MV-4-11 (cell line): ENCODE data around the gene SLC14A1.
A peak's percentile ranks its signal among the peaks of the same experiment; 100 is the strongest.
"Not testable (repeated sequence)": the region's sequence is repeated elsewhere in the genome, so short reads cannot be mapped to it uniquely, and the experiment has no call there.

ENCODE experiments used
- DNase-seq: peaks from one replicate; lab custom pipeline; 2025; lab: John Stamatoyannopoulos, UW

Gene SLC14A1

DNA sequence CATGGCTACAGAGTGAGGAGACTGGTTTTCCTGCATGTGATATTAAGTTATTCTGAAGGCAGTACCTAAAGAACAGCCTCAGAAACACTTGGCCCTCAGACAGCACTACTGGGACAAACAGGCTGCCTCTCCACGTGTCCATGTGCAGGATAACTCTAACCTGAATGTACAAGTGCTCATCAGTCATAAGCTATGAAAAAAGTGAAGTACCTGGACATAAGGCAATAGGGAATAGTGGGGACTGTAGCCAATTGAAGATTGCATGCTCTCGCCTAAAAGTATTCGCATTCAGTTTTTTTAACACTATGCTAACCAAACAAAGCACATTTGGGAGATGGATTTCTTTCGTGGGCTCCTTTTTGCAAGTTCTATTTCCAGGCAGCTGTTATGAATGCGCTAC, 33.0 kb downstream of the SLC14A1 start:
- no peak for DNase-seq

GRCh38 chr18:45757644-45758043, 33.7 kb downstream of the SLC14A1 start:
- DNase-seq = not testable (repeated sequence)

- DNase-seq = no peak
These were observed 36.6 kb downstream of the SLC14A1 start for GRCh38 chr18:45760462-45761036.

GRCh38 chr18:45761512-45762114, 37.6 kb downstream of the SLC14A1 start:
- DNase-seq = peak; percentile 57

GRCh38 chr18:45764000-45764686, 40.2 kb downstream of the SLC14A1 start:
- no peak for DNase-seq

DNA sequence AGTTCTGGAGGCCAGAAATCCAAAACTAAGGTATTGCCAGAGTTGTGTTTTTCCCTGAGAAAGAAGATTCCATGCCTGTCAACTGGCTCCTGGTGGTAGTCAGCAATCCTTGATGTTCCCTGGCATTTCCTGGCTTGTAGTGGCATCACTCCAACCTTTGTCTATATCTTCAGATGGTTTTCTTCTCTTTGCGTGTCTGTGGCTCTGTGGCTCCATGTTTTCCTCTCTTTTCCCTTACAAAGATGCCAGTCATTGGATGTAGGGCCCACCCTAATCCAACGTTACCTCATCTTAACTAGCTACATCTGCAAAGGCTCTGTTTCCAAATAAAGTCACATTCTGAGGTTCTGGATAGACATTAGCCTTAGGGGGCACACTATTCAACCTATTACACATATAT, 41.8 kb downstream of the SLC14A1 start:
- DNase-seq = no peak

DNA sequence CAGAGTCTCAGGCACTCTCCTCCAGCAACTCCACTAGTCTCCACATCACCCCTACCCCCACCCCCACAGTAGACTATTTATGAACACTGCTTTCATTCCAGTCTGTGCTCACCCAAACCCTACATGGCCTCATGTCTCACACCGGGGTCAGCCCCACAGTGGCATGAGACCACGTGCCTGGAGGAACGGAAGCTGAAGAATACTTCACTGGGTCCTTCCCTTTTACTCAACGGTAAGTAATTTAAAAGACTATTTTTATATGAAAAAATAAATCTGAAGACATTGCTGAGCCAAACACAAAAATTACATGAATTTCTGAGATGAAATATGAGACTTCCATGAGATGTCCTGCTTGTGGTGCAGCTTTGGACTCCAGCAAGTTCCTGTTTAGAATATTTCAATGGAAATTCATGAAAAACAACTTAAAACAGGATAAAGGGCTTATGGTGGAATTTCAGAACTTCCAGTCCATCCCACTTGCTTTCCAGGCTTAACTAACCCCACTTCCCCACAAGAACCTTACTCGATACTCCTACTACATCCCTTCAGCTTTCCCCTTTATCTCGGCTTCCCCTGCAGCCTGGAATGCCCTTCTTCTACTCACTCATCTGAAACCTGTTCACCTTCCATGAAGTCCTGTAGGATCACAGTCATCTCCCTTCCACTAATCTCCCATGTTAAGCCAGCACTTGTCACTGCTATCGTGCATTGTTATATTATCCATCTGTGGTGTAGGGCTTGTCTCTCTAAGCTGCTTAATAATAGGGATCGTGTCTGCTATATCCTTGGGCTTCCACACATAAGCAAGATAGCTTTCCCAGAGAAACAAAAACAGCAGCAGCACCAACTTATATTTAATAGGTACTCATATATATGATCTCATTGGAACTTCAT, 47.9 kb downstream of the SLC14A1 start:
- no peak for DNase-seq

GRCh38 chr18:45774065-45774521, 50.1 kb downstream of the SLC14A1 start:
- no peak for DNase-seq

DNA sequence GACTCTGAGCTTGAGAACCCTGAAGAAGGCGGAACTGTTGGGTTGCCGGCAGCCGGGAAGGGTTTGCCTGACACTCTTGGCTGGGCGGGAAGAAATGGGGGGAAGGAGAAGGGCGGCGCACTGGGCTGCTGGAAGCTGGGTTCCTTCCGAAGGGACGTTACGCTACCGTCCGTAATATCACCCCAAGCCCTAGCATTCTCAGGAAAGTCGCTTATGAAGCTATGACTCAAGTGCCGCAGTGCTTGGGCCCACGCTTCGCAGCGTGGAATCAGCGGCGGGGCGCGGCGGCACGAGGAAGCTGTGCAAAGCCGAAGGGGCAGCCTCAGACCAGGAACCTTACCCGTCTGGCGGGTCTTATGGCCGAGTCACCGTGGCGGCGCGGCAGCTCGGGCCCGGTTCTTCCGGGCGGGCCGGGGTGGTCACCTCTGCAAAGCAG, 51.3 kb downstream of the SLC14A1 start:
- peak; percentile 76 for DNase-seq

DNA sequence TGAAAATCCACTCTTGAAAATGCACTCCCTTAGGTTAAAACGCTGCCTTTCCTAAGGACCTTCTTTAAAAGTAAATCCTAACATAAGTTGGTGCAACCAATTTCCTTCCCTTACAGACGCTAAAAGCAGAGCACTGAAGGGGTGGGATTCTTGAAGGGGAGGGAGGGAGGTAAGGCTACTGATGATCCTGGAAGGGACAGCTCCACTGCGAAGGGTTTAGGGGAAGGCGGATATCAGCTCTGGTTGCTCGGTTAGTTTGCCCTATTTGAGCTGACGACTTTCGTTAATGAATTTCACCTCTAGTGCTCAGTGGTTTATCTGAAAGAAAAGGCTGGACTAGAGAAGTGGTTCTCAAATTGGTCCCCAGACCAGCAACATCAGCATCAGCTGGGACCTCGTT, 51.8 kb downstream of the SLC14A1 start:
- DNase-seq = no peak

DNA sequence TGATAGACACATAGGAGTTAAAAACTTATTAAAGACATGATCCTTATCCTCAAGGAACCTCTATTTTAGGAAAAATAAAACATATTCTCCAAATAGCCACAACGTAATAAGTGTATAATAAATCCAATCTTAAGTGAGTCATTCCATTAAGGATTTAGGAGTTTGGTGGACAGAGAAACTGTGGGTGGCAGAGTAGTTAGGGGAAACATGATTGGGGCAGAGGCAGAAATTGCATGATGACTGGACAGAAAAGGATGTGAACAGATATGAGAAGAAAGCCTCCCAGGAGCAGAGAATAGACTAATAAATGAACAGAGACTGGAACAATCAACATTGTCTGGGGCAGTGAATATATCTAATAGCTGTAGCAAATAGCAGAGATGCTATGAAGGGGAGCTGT, 53.4 kb downstream of the SLC14A1 start:
- DNase-seq = no peak

DNA sequence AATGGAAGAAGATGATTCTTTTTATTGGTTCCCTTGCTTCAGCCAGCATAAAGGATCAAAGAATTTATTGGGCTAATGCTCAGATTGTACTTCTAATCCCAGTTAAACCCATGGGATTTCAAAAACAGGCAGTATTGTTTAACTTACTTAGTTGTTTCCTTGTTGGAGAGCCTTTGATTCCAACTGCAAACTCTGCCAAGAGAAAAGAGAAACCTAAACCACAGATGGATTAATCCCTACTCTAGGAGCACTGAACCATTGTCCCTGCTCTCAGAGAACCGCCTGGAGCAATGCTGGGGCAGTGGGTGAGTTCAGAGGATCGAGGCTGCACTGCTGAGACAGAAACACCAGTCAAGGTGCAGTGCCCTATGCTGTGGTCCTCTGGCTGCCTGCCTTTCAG, 56.6 kb downstream of the SLC14A1 start:
- no peak for DNase-seq

DNA sequence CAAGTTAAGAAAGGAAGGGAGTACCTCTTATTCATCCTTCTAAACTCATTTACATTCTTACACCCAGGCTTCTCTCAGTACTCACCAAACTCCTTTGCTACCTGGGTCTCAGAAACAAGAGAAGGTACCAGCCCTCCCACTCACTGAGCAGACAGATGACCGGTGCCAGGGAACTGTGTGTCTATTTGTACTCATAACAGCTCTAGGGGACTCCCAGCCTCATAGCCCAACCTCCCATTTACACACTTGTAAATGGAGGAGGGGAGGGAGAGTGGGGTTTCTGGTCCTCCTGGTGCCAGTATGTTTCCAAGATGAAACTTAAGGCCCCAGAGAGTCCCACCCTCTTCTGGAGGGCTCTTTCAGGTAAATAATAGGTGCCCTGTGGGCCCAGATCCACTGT, 58.7 kb downstream of the SLC14A1 start:
- DNase-seq = no peak

GRCh38 chr18:45783097-45784075, 59.4 kb downstream of the SLC14A1 start:
- no peak for DNase-seq

- DNase-seq = no peak
These were observed 61.2 kb downstream of the SLC14A1 start for GRCh38 chr18:45785134-45785533.

DNA sequence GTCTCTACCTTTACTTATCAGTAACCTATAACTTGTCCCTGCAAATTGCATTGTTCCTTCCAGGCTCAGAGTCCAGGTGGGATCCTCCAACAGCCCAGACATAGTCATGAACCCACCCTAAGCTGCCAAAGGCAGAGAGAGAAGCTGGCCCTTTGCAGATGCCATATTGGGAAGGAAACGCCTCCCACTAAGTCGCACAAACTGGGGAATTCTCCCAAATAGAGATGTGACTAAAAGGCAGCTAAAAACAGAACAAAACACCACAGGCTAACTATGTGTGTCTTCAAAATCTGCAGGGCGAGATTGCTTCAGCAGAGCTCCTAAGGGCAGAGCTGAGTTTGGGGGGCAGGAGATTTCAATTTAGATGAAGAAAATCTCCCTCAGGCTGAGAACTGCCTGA, 63.0 kb downstream of the SLC14A1 start:
- no peak for DNase-seq

DNA sequence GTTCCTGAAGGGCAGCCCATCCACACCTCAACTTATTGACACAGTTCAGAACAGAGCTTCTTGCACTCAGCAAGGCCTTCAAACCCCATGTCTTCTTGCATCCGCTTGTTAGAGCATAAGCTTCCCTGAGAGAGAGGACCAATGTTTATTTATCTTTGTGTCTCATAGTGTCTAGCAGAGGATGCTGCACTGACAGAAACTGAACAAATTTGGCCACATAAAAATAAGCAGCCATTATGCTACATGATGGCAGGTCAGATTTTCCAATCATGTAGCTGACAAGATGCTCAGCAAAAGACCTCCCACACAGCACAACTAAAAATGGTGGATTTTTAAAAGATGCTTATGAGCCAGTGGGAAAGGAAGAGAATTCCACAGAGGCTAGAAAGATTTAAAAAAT, 63.4 kb downstream of the SLC14A1 start:
- DNase-seq = no peak

DNA sequence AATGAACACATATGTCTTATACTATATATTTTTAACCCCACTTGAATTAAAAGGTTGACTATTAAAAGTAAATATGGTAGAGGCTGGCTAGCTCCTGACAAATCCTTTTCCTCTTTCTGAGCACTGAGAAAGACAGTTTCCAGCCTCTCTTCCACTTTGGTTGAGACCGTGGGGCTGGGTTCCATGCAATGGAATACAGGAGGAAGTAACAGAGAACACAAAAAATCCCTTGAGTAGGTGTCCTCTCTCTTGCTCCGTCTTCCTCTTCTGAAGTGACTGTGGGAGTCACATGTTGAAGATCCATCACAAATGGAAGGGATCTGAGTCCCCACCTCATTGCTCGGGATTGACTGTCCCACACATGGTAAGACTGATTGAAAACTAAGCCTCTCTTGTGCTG, 64.9 kb downstream of the SLC14A1 start:
- DNase-seq = no peak

GRCh38 chr18:45792506-45793263, 68.7 kb downstream of the SLC14A1 start:
- DNase-seq = no peak

- DNase-seq = peak; percentile 70
These were observed 69.4 kb downstream of the SLC14A1 start for GRCh38 chr18:45793264-45793965.
